Suprapubic skin (tissue), 4 donors: ENCODE measurements around the gene RB1.

Experiments used
- CTCF ChIP-seq, 2 donors: fragments of 200-600 bp in 1 of 2; fragments of 450-650 bp in 1 of 2; sonication (generic) in 1 of 2; IDR thresholded peaks; one replicate each; pipeline ENCODE4 v1.5.1; 2016 to 2019; ENCODE audit warnings: antibody characterized with exemption in 2 of 2, mild to moderate bottlenecking in 1 of 2, moderate library complexity in 1 of 2
- POLR2A ChIP-seq, 2 donors: fragments of 450-650 bp; IDR thresholded peaks; one replicate each; pipeline ENCODE4 v1.6.1; 2017; ENCODE audit warnings: antibody characterized with exemption in 2 of 2, mild to moderate bottlenecking in 2 of 2, moderate library complexity in 2 of 2
- POLR2AphosphoS5 ChIP-seq, 3 donors: sonication (generic); formaldehyde crosslinking; IDR thresholded peaks; one replicate each; pipeline ENCODE4 v1.6.1; 2017; ENCODE audit warnings: antibody characterized with exemption in 3 of 3

- TF ChIP-seq POLR2A (IDR thresholded peaks at IDR 0.05): no peak
- TF ChIP-seq CTCF (IDR thresholded peaks at IDR 0.05): no peak
- TF ChIP-seq POLR2AphosphoS5 (IDR thresholded peaks at IDR 0.05): no peak
Measured at GRCh38 chr13:48344264-48344663, 40.7 kb downstream of the RB1 start.
